EH (cell line): ENCODE measurements around the gene S100A3.
A peak's percentile ranks its signal among the peaks of the same experiment; 100 is the strongest.
"Not testable (repeated sequence)": the region's sequence is repeated elsewhere in the genome, so short reads cannot be mapped to it uniquely, and the experiment has no call there.

Source experiments
- DNase-seq: peaks from one replicate; pipeline ENCODE4 v3.0.0-alpha.2; 2015; ENCODE audit warnings: low read depth

Gene S100A3

GRCh38 chr1:153548722-153549688 is at the start of gene S100A3:
Gene S100A3, minus strand, starts transcription at chr1:153549258. Its CDS starts 773 bp downstream, at chr1:153548485.
- DNase-seq = peak; percentile 97

GRCh38 chr1:153598309-153599172 is 49.5 kb upstream of the S100A3 start:
- DNase-seq = peak; percentile 85

GRCh38 chr1:153597206-153597605 is 48.1 kb upstream of the S100A3 start:
- peak; percentile 72 for DNase-seq

- no peak for DNase-seq
Measured at GRCh38 chr1:153592748-153593147, 43.7 kb upstream of the S100A3 start.

- DNase-seq = no peak
Measured at GRCh38 chr1:153588482-153588881, 39.4 kb upstream of the S100A3 start.

- not testable (repeated sequence) for DNase-seq
Measured at GRCh38 chr1:153588033-153588432, 39.0 kb upstream of the S100A3 start.

GRCh38 chr1:153587314-153587713 is 38.3 kb upstream of the S100A3 start:
- DNase-seq = peak; percentile 77

GRCh38 chr1:153586347-153586746 is 37.3 kb upstream of the S100A3 start:
- no peak for DNase-seq

GRCh38 chr1:153585006-153585405 is 35.9 kb upstream of the S100A3 start:
- no peak for DNase-seq

GRCh38 chr1:153583976-153584375 is 34.9 kb upstream of the S100A3 start:
- peak; percentile 39 for DNase-seq

GRCh38 chr1:153583514-153583913 is 34.5 kb upstream of the S100A3 start:
- DNase-seq = not testable (repeated sequence)

GRCh38 chr1:153582836-153583235 is 33.8 kb upstream of the S100A3 start:
- not testable (repeated sequence) for DNase-seq

GRCh38 chr1:153578936-153579335 is 29.9 kb upstream of the S100A3 start:
- peak; percentile 71 for DNase-seq

GRCh38 chr1:153578490-153578889 is 29.4 kb upstream of the S100A3 start:
- peak; percentile 90 for DNase-seq

- no peak for DNase-seq
Measured at GRCh38 chr1:153577624-153578051, 28.6 kb upstream of the S100A3 start.

GRCh38 chr1:153577138-153577537 is 28.1 kb upstream of the S100A3 start:
- DNase-seq = no peak

GRCh38 chr1:153575497-153575896 is 26.4 kb upstream of the S100A3 start:
- not testable (repeated sequence) for DNase-seq

GRCh38 chr1:153575081-153575491 is 26.0 kb upstream of the S100A3 start:
- DNase-seq = not testable (repeated sequence)

GRCh38 chr1:153573351-153573750 is 24.3 kb upstream of the S100A3 start:
- DNase-seq = no peak

GRCh38 chr1:153572569-153573015 is 23.5 kb upstream of the S100A3 start:
- DNase-seq = peak; percentile 87

GRCh38 chr1:153571706-153572105 is 22.6 kb upstream of the S100A3 start:
- DNase-seq = no peak

GRCh38 chr1:153570874-153571273 is 21.8 kb upstream of the S100A3 start:
- DNase-seq = no peak
